ENCODE measurements around the gene ZNF431.
"Not testable (repeated sequence)": the region's sequence is repeated elsewhere in the genome, so short reads cannot be mapped to it uniquely, and the experiment has no call there.

ZNF431 gene

DNA sequence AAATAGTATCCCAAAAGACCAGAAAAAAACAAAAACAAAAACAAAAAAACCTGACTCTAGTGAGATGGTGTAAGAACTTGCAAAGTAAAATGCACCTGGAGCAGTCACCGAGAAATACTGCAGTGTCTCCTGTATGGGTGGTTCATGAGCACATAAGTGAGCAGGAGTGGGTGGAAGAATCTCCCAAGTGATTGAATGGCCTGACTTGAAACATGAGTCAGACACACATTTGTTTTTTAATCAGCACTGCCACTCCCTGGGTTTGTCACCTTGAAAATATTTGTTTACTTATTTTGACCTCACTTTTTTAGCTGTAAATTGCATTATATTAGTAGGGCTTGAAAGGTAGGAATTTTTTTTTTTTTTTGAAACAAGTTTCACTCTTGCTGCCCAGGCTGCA, 2.0 kb downstream of the ZNF431 start:
- no peak for DNase-seq (ENCODE audit: low read depth in 2 of 2)

DNA sequence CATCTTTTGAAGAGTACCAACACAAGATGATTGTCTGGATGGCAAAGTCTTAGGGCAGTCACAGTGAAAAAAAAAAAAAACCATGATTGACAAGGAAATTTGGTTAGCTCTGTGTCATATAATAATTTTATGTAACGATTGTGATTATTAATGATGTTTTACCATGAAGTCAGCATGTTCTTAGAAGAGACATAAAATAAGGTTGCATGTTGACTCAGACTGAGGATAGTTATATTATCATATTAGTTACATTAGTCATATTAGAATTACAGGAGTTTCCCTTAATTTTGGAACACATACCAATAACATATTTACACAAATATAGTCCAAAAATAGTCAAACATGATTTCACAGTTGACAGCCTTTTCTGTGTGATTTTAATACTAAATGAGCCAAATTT, 5.7 kb downstream of the ZNF431 start:
- no peak for DNase-seq (ENCODE audit: low read depth in 2 of 2)

DNA sequence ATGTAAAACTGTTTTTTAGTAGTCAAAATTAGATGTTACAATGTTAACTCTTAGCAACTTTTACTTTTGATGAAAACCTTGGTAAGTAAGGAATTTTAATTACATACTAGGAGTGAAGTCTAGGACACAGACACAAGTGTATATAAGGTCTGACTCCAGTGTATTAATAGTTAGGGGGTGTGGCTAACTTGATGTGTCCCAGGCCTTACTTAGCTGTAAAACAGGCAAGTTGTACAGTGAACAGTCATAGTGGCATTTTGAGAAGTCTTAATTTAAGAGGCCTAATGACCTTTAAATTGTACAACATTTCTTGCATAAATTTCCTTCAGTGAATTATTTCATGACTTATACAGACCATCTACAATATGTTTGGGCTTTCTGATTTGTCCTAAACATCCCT, 6.8 kb downstream of the ZNF431 start:
- DNase-seq (ENCODE audit: low read depth in 2 of 2) = no peak

DNA sequence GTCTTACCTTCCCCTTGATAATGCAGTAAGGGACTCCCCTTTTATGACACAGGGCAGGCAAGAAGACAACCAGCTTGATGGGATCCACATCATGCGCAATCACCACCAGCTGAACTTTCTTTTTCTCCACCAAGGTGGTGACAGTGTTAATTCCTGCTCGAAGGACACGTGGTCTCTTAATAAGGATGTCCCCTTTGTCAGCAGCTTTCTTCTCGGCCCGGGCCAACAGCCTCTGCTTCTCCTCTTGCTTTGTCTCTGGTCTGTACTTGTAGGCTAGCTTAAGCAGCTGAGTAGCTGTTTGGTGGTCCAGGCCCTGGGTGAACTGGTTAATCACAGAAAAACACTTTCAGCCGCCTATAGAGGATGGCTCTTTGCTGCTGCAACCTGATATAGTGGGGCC, 8.0 kb downstream of the ZNF431 start:
- no peak for DNase-seq (ENCODE audit: low read depth in 2 of 2)

DNA sequence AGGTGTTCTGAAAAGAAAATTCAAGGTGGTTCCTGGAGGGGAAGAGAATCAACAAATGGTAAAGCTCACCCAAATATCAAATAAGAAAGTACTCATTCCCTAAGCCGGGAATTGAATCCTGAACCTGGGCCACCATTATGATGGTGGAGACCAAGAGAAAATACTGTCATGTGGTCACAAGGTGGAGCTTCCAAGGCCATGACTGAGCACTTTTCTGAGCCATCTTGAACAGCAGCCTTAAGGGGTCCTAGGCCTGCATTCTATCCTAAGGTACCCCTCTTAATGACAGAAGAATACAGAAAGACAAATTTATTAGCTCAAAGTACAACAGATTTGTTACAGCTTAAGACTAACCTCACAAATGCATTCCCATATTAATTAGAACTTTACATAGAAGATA, 9.6 kb downstream of the ZNF431 start:
- DNase-seq (ENCODE audit: low read depth in 2 of 2) = no peak

DNA sequence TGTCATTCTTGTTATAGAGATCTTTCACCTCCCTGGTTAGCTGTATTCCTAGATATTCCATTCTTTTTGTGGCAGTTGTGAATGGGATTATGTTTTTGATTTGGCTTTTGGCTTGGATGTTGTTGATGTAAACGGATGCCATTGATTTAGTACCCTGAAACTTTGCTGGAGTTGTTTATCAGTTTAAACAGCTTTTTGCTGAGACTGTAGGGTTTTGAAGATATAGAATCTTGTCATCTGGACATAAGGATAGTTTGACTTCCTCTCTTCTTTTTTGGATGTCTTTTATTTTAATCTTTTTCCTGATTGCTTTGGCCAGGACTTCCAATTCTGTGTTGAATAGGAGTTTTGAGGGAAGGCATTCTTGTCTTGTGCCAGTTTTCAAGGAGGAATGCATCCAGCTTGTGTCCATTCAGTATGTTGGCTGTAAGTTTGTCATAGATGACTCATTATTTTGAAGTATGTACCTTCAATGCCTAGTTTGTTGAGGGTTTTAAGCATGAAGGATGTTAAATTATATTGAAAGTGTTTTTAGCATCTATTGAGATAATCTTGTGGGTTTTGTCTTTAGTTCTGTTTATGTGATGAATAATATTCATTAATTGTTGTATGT, 16.8 kb downstream of the ZNF431 start:
- DNase-seq (ENCODE audit: low read depth in 2 of 2) = no peak

DNA sequence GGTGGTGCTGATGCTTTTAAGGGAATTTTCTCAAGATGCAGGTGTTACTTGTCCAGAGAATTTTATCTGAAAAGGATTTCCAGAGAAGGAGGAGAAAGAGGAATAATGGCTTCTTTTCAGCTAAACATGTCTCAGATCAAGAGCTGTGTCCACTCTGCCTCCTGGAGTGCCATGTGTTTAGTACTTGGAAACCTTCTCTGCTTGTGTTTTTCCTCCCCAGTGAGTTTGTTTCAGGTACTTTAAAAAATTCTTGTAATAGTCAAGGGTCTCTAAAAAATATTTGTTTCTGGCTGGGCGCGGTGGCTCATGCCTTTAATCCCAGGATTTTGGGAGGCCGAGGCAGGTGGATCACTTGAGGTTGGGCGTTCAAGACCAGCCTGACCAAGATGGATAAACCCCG, 22.7 kb downstream of the ZNF431 start:
- no peak for DNase-seq (ENCODE audit: low read depth in 2 of 2)

DNA sequence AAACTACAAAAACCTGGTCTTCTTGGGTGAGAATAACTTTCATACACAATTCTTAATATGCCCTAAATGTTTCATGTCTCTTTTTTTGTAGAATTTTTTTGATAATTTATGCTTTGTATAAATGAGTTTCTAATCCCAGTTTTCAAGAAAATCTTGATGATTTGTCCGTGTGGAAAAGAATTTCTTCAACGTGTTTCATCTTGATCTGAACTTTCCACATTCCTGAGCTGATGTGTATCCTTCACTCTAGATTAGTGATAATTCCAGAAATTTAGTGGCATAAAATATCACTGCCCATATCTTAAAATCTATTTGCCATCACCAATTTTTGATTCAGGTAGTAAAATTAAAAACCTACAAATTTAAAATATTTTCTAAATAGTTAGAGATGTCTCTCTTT, 24.6 kb downstream of the ZNF431 start:
- DNase-seq (ENCODE audit: low read depth in 2 of 2) = no peak

DNA sequence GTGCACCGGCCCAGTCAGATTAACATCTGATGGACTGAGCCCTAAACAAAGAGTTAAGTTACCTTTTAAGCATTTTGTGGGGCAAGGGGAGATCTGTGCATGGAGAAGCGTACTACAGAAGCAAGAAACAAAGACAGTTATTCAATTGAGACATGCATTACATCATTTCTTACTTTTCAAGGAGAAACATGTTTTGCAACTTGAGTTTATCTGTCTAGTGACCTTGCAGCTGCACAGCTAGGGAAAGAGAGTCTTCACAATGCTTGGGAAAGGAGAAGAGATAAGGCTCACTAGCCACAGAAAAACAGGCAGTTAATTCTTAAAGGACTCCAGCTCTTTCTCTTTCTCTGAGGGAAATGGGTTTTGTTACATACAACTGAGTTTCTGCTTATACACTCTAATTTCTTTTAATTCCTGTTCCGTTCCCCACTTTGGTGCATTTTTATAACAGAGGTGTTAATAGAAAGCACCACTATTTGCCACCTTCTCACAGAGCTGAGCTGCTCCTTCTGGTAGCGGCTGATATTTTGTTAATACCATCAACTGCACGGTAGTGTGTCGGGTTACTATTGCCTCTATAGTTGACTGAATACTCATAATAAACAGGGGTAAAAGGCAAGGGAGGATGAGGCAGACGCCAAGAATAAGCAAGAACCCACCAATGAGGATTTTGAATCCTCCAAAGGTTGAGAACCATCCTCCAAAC, 55.9 kb downstream of the ZNF431 start:
- DNase-seq (ENCODE audit: low read depth in 2 of 2) = no peak

DNA sequence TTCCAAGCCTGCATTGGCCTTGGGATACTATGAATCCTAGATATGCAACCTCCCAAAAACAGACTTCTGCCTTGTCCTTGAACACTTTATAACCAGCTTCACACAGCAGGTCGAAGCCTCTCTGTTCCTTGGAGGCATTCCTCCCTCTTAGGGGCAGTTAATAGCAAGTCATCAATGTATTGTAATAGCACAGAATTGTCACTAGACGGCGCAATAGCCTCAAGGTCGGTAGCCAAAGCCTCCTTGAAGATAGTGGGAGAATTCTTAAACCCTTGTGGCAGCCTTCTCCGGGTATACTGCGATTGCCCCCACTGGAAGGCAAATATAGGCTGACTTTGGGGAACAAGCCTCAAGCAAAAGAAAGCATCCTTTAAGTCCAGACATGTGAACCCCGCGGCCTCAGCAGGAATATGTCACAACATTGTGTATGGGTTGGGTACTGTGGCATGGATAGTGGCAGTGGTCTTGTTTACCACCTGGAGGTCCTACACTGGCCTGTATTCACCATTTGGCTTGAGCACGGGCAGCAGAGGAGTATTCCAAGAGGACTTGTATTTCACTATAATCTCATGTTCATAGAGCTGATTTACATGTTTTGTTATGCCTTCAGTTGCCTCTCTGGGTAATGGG, 61.1 kb downstream of the ZNF431 start:
- DNase-seq (ENCODE audit: low read depth in 2 of 2) = no peak

DNA sequence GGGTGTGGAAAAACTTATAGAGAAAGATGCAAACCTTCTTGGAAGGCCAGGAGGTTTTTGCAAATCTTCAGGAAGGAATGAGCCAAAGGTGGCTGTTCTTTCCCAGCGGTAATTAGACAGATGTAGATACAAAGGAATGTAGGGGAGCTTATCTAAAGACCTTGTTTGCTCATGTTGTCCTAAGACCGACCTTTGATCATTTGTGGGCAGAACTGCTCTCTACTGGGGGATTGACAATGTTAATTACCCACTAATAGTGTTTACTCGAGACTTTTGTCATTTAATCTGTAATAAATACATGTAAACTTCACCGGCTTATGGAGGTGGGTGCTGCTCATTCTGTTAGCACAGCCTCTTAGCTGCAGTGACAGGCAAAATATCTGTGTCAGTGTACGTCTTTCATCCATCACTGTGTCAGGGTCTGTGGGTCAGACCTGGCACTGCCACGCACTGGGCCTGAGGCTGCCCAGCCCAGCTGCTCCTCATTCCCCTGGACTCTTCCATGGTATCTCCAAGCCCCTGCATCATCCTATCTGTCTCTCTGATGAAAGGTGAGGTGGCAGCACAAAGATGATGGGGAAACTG, 68.3 kb downstream of the ZNF431 start:
- DNase-seq (ENCODE audit: low read depth in 2 of 2) = no peak

DNA sequence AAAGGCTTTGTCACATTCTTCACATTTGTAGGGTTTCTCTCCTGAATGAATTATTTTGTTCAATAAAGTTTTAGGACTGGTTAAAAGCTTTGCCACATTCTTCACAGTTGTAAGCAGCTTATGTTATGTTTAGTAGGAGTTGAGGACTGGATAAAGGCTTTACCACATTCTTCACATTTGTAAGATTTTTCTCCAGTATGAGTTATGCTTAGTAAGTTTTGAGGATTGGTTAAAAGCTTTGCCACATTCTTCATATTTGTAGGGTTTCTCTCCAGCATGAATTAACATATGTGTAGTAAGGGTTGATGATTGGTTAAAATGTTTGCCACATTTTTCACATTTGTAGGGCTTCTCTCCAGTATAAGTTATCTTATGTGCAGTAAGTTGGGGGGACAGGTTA, 79.9 kb downstream of the ZNF431 start:
- DNase-seq (ENCODE audit: low read depth in 2 of 2) = no peak

DNA sequence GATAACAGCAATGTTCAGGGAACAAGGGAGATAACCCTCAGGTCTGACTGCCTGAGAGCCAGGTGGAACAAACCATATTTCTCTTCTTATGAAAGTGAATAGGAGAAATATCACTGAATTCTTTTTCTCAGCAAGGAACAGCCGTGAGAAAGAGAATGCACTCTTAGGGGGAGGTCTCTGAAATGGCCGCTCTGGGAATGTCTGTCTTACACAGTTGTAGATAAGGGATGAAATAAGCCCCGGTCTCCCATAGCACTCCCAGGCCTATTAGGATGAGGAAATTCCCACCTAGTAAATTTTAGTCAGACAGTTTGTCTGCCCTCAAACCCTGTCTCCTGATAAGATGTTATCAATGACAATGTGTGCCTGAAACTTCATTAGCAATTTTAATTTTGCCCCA, 88.1 kb downstream of the ZNF431 start:
- DNase-seq (ENCODE audit: low read depth in 2 of 2) = not testable (repeated sequence)

DNA sequence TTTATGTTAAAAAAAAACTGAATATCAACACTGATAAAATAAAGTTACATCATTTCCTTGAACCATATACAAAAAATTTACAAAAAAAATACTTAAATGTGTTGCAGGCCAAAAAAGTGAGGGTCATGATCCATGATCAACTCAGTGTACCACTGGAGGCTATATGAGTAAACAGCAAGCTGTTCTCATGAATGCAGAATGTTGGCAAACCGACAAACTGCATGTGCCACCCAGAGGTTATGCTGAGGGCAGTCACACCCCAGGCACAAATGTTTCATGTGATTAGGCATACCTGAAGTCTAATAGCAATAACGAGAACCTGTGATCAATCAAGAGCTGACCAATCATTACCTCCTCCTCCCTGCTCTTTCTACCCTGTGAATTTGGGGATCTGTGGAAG, 91.9 kb downstream of the ZNF431 start:
- DNase-seq (ENCODE audit: low read depth in 2 of 2) = no peak

DNA sequence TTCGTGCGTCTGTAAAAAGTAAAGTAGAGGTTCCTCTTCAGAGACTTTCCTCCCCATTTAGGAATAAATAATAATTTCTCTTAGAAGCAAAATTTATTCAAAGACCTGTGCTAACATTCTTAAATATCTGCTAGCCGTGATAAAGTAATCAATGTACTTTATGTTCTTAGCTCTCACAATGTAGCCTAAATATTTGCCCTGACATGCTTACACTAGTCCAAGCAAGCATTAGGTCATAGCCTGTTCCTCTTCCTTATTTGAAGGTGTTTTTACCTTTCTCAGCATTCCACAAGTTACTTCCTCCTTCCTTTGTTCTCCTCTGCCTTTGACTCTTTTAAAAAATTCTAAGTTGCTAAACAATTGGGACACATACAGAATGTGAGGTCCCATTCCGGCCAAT, 94.9 kb downstream of the ZNF431 start:
- not testable (repeated sequence) for DNase-seq (ENCODE audit: low read depth in 2 of 2)

DNA sequence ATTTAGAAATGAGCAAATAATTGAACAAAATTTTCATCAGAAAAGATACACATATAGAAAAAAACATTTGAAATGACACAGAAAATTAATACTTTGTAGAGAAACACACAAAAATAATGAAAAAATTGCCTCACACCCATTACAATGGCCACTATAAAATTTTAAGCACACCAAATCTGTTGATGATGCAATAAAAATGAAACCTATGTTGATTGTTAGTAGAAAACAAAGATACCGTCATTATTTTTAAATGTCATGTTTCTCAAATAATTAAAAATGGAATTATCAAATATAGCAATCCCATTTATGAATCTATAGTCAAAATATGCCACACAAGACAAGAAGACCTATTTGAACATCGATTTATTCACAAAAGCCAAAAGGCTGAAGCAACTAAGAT, 96.8 kb downstream of the ZNF431 start:
- no peak for DNase-seq (ENCODE audit: low read depth in 2 of 2)

Measured in stimulated activated CD8-positive, alpha-beta memory T cell treated with anti-CD3 and anti-CD28 coated beads, Interleukin-2, amount 100 ng/mL, for 1 hour (primary cell).